Neural cell (in vitro differentiated cells): ENCODE measurements around the gene FOSL1. TPM values are rescaled to one million over a fixed set of nuclear protein-coding genes. Genes with fewer than 3 reads are reported as not detected.

ENCODE experiments used
- H2AFZ ChIP-seq: fragments of 200-600, 300-800 bp; sonication (generic), shearing (Covaris generic); 2 replicates; pipeline ENCODE4 v1.6.0; 2014; ENCODE audit warnings: low read depth, mild to moderate bottlenecking, antibody characterized with exemption, low read length, moderate library complexity
- H3F3A ChIP-seq: fragments of 200-600 bp; shearing (Covaris generic); 2 replicates; pipeline ENCODE4 v1.6.1; 2016; ENCODE audit warnings: mild to moderate bottlenecking, moderate library complexity, mixed read lengths, antibody characterized with exemption, low read length; ENCODE audit not compliant: insufficient read depth, poor library complexity, severe bottlenecking
- H3K27ac ChIP-seq: fragments of 200-600, 300-800 bp; sonication (generic), shearing (Covaris generic); 2 replicates; pipeline ENCODE4 v1.5.1; 2014; ENCODE audit warnings: mild to moderate bottlenecking, low read length, moderate library complexity
- H3K27me3 ChIP-seq: fragments of 300-800, 200-600 bp; sonication (generic), shearing (Covaris generic); 2 replicates; pipeline ENCODE4 v1.6.0; 2014; ENCODE audit warnings: mild to moderate bottlenecking, low read depth, low read length, moderate library complexity; ENCODE audit not compliant: insufficient read depth
- H3K36me3 ChIP-seq: fragments of 300-800, 200-600 bp; sonication (generic), shearing (Covaris generic); 2 replicates; pipeline ENCODE4 v1.5.1; 2014; ENCODE audit warnings: mild to moderate bottlenecking, antibody characterized with exemption, low read length, moderate library complexity; ENCODE audit not compliant: insufficient read depth
- H3K4me2 ChIP-seq: fragments of 300-800, 200-600 bp; sonication (generic), shearing (Covaris generic); 2 replicates; pipeline ENCODE4 v1.6.0; 2014; ENCODE audit warnings: mild to moderate bottlenecking, low read length
- H3K4me3 ChIP-seq: fragments of 300-800, 200-600 bp; sonication (generic), shearing (Covaris generic); 2 replicates; pipeline ENCODE4 v1.5.1; 2014; ENCODE audit warnings: mild to moderate bottlenecking, low read length, moderate library complexity
- H3K79me2 ChIP-seq: fragments of 200-600 bp; shearing (Covaris generic); replicated peaks from 2 replicates; pipeline ENCODE4 v1.6.0; 2014; ENCODE audit warnings: mild to moderate bottlenecking, low read length, moderate library complexity; ENCODE audit not compliant: insufficient read depth
- H3K9ac ChIP-seq: fragments of 300-800, 200-600 bp; sonication (generic), shearing (Covaris generic); 2 replicates; pipeline ENCODE4 v1.6.1; 2016; ENCODE audit warnings: mild to moderate bottlenecking, low read length, mixed read lengths
- H3K9me2 ChIP-seq: fragments of 200-600 bp; shearing (Covaris generic); 2 replicates; pipeline ENCODE4 v1.6.1; 2016; ENCODE audit warnings: mild to moderate bottlenecking, low read length, mixed read lengths; ENCODE audit not compliant: insufficient read depth
- H3K9me3 ChIP-seq: fragments of 200-600, 300-800 bp; sonication (generic), shearing (Covaris generic); 2 replicates; pipeline ENCODE4 v1.6.1; 2016; ENCODE audit warnings: mild to moderate bottlenecking, mixed run types, low read length, moderate library complexity, mixed read lengths
- H4K20me1 ChIP-seq: fragments of 200-600 bp; shearing (Covaris generic); 2 replicates; pipeline ENCODE4 v1.6.1; 2016; ENCODE audit warnings: mild to moderate bottlenecking, mixed run types; ENCODE audit not compliant: insufficient read depth
- EP300 ChIP-seq: fragments of 450-650 bp; conservative IDR thresholded peaks from 2 replicates; pipeline ENCODE4 v1.6.1; 2014; ENCODE audit warnings: antibody characterized with exemption, mild to moderate bottlenecking, moderate library complexity; ENCODE audit not compliant: poor library complexity, severe bottlenecking
- EZH2 ChIP-seq: fragments of 200-600, 300-800 bp; shearing (Covaris generic), sonication (generic); IDR thresholded peaks from 2 replicates; pipeline ENCODE4 v1.6.1; 2014; ENCODE audit warnings: antibody characterized with exemption, low read length, borderline replicate concordance, mild to moderate bottlenecking; ENCODE audit not compliant: insufficient read depth, poor library complexity, severe bottlenecking
- MXI1 ChIP-seq: fragments of 450-650 bp; conservative IDR thresholded peaks from 2 replicates; pipeline ENCODE4 v1.6.1; 2014; ENCODE audit warnings: antibody characterized with exemption, mild to moderate bottlenecking; ENCODE audit not compliant: poor library complexity, severe bottlenecking
- POLR2AphosphoS5 ChIP-seq: IDR thresholded peaks from 2 replicates; pipeline ENCODE4 v1.6.1; 2012
- RAD21 ChIP-seq: fragments of 450-650 bp; conservative IDR thresholded peaks from 2 replicates; pipeline ENCODE4 v1.6.1; 2014; ENCODE audit warnings: antibody characterized with exemption, mild to moderate bottlenecking, moderate library complexity
- SMC3 ChIP-seq: fragments of 450-650 bp; conservative IDR thresholded peaks from 2 replicates; pipeline ENCODE4 v1.6.1; 2014; ENCODE audit warnings: antibody characterized with exemption, mild to moderate bottlenecking, moderate library complexity; ENCODE audit not compliant: poor library complexity
- TAF1 ChIP-seq: IDR thresholded peaks from 2 replicates; pipeline ENCODE4 v1.6.1; 2012; ENCODE audit warnings: low read depth
- polyA plus RNA-seq: library from polyadenylated mRNA; depleted of rRNA; stranded (reverse); fragments of >200 nt; gene quantifications from 2 replicates; pipeline ENCODE4 v1.2.3, GENCODE V29; 2014
- TF ChIP-seq, protein P1 (sequence below): IDR thresholded peaks from 2 replicates; pipeline ENCODE4 v1.6.1; 2012; ENCODE audit warnings: borderline replicate concordance
- TF ChIP-seq, protein P2 (sequence below): fragments of 450-650 bp; IDR thresholded peaks from 2 replicates; pipeline ENCODE4 v1.5.1; 2014; ENCODE audit warnings: antibody characterized with exemption, mild to moderate bottlenecking, moderate library complexity; ENCODE audit not compliant: poor library complexity, severe bottlenecking

Gene FOSL1
- polyA plus RNA-seq, 1 donor from 2014 or later, result not detected

DNA sequence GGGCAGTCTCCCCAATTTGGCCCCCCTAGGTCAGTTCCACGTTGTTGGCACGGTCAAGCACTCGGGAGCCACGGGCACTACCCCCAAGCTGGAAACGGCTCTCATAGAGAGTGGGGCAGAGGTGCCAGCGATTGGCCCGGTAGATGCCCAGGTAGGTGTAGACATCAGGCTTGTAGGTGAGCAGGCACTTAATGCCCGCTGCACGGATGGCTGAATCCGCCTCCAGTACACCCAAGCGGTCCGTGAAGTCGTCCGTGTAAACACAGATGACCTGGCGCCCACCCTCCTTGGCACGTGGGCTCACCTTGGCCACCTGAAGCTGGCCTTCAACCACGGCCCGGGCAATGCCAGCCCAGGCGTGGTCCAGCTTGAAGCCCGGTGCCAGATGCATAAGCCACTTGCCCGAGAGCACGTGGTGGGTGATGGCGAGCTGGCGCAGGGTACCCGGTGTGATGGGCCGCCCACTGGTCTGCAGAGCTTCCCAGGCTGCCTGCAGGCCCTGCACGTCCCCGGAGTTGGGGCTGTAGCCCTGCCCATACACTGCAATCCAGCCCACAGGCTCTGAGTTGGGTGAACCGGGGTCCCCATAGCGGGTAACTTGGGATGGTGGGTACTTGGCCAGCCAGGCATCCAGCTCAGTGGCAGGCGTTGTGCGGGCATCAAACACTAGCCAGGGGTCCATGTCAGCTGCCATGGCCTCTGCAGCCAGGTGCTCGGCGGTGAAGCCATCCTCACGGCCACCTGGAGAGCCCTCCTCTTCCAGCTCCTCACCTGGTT, 17.4 kb upstream of the FOSL1 start:
- Histone ChIP-seq H4K20me1 (no peaks in the 10 kb centered on the region), H3K27ac (no peak overlapping the region), H3K9me2 (no peaks in the 10 kb centered on the region), H3K9ac (peak overlapping the region; percentile 92), H3K79me2 (peaks cover 20% of the 10 kb centered on the region), H3K4me3 (peak overlapping the region; percentile 97), H3K4me2 (peak overlapping the region; percentile 64), H3F3A (no peaks in the 10 kb centered on the region), H3K27me3 (no peaks in the 10 kb centered on the region), H2AFZ (no peak overlapping the region), H3K9me3 (no peaks in the 10 kb centered on the region), H3K36me3 (no peaks in the 10 kb centered on the region)
- TF ChIP-seq, protein P1, sequence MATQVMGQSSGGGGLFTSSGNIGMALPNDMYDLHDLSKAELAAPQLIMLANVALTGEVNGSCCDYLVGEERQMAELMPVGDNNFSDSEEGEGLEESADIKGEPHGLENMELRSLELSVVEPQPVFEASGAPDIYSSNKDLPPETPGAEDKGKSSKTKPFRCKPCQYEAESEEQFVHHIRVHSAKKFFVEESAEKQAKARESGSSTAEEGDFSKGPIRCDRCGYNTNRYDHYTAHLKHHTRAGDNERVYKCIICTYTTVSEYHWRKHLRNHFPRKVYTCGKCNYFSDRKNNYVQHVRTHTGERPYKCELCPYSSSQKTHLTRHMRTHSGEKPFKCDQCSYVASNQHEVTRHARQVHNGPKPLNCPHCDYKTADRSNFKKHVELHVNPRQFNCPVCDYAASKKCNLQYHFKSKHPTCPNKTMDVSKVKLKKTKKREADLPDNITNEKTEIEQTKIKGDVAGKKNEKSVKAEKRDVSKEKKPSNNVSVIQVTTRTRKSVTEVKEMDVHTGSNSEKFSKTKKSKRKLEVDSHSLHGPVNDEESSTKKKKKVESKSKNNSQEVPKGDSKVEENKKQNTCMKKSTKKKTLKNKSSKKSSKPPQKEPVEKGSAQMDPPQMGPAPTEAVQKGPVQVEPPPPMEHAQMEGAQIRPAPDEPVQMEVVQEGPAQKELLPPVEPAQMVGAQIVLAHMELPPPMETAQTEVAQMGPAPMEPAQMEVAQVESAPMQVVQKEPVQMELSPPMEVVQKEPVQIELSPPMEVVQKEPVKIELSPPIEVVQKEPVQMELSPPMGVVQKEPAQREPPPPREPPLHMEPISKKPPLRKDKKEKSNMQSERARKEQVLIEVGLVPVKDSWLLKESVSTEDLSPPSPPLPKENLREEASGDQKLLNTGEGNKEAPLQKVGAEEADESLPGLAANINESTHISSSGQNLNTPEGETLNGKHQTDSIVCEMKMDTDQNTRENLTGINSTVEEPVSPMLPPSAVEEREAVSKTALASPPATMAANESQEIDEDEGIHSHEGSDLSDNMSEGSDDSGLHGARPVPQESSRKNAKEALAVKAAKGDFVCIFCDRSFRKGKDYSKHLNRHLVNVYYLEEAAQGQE, result no peak
- TF ChIP-seq EP300 (no peak), POLR2AphosphoS5 (no peak), MXI1 (no peak), RAD21 (no peak), EZH2 (no peak), TAF1 (no peak), SMC3 (no peak)
- TF ChIP-seq, protein P2, sequence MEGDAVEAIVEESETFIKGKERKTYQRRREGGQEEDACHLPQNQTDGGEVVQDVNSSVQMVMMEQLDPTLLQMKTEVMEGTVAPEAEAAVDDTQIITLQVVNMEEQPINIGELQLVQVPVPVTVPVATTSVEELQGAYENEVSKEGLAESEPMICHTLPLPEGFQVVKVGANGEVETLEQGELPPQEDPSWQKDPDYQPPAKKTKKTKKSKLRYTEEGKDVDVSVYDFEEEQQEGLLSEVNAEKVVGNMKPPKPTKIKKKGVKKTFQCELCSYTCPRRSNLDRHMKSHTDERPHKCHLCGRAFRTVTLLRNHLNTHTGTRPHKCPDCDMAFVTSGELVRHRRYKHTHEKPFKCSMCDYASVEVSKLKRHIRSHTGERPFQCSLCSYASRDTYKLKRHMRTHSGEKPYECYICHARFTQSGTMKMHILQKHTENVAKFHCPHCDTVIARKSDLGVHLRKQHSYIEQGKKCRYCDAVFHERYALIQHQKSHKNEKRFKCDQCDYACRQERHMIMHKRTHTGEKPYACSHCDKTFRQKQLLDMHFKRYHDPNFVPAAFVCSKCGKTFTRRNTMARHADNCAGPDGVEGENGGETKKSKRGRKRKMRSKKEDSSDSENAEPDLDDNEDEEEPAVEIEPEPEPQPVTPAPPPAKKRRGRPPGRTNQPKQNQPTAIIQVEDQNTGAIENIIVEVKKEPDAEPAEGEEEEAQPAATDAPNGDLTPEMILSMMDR, result no peak

DNA sequence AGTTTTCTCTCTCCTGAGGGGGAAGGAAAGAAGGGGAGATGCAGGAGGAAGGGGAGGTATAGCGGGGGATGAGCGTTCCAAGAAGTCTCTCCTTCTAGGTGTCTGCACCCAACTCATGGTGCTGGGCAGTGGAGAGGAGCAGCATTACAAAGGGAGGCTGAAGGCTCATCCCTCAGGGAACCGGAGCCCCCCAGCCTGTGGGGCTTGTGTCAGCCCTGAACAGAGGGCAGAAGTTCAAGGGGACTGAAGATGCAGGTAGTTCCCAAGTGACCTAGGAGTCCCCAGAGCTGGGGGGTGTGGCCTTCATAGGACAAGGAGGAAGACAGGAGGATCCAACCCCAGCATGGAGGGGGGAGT, 16.9 kb upstream of the FOSL1 start:
- no peak overlapping the region for H3K9ac ChIP-seq
- no peaks in the 10 kb centered on the region for H3K27me3 ChIP-seq

More for the DNA sequence above, 16.9 kb upstream of the FOSL1 start:
- H3K9me3 ChIP-seq, result no peaks in the 10 kb centered on the region
- no peak overlapping the region for H3K27ac ChIP-seq
- H3K79me2 ChIP-seq, result peaks cover 20% of the 10 kb centered on the region
- no peak overlapping the region for H3K4me2 ChIP-seq
- TF ChIP-seq MXI1 (no peak), SMC3 (no peak), RAD21 (no peak), TAF1 (no peak), POLR2AphosphoS5 (no peak)
- TF ChIP-seq, protein P1, result no peak
- no peak overlapping the region for H2AFZ ChIP-seq
- no peak overlapping the region for H3K4me3 ChIP-seq
- H3K9me2 ChIP-seq, result no peaks in the 10 kb centered on the region
- H4K20me1 ChIP-seq, result no peaks in the 10 kb centered on the region
- H3K36me3 ChIP-seq, result no peaks in the 10 kb centered on the region
- no peaks in the 10 kb centered on the region for H3F3A ChIP-seq
